Common myeloid progenitor, CD34-positive (primary cell): ENCODE measurements around the gene SMOC1.

Experiments used
- CTCF ChIA-PET: fragments of 350-600 bp; sonication (Branson Sonifier 250); formaldehyde crosslinking; loops from one replicate; lab custom pipeline; 2021; ENCODE audit warnings: antibody characterized with exemption; lab: Charles Lee
- POLR2A ChIA-PET: fragments of 350-600 bp; sonication (Branson Sonifier 250); formaldehyde crosslinking; loops from one replicate; lab custom pipeline; 2021; ENCODE audit warnings: antibody characterized with exemption; lab: Charles Lee
- DNase-seq, 3 donors: peaks; one replicate each; pipeline versions ENCODE4 v3.0.0 to v3.0.0-alpha.2; 2013
- H3K27ac ChIP-seq, 2 experiments: 1 replicate in 1 of 2; 2 replicates in 1 of 2; pipeline ENCODE4 v1.7.0; 2013; ENCODE audit warnings: inconsistent platforms in 2 of 2, low read length in 2 of 2, mild to moderate bottlenecking in 2 of 2, low read depth in 1 of 2, moderate library complexity in 1 of 2; ENCODE audit not compliant: severe bottlenecking in 2 of 2, insufficient read depth in 1 of 2, poor library complexity in 1 of 2
- H3K27me3 ChIP-seq, 5 experiments: replicated peaks in 2 of 5; 1 replicate in 3 of 5; 2 replicates in 2 of 5; pipeline versions ENCODE4 v1.6.1 to v1.7.0; 2013; ENCODE audit warnings: low read length in 4 of 5, mild to moderate bottlenecking in 2 of 5, moderate library complexity in 2 of 5, inconsistent platforms in 1 of 5; ENCODE audit not compliant: insufficient read depth in 5 of 5, control insufficient read depth in 4 of 5
- H3K36me3 ChIP-seq, 4 experiments: 1 replicate in 2 of 4; 2 replicates in 2 of 4; pipeline versions ENCODE4 v1.6.1 to v1.7.0; 2013; ENCODE audit warnings: low read length in 3 of 4, control low read depth in 1 of 4, mild to moderate bottlenecking in 1 of 4; ENCODE audit not compliant: control insufficient read depth in 4 of 4, insufficient read depth in 4 of 4
- H3K4me1 ChIP-seq, 4 experiments: 1 replicate in 3 of 4; 2 replicates in 1 of 4; pipeline versions ENCODE4 v1.6.1 to v1.7.1; 2013; ENCODE audit warnings: low read length in 3 of 4, mild to moderate bottlenecking in 3 of 4, control low read depth in 1 of 4, inconsistent platforms in 1 of 4, moderate library complexity in 1 of 4; ENCODE audit not compliant: control insufficient read depth in 4 of 4, insufficient read depth in 4 of 4; ENCODE audit errors: control extremely low read depth in 1 of 4
- H3K4me3 ChIP-seq, 7 experiments: 1 replicate in 4 of 7; 2 replicates in 3 of 7; pipeline versions ENCODE4 v1.5.1 to v1.7.0; 2013; ENCODE audit warnings: mild to moderate bottlenecking in 7 of 7, low read length in 6 of 7, moderate library complexity in 6 of 7, inconsistent platforms in 2 of 7, low read depth in 2 of 7, control low read depth in 1 of 7; ENCODE audit not compliant: insufficient read depth in 4 of 7, control insufficient read depth in 1 of 7; ENCODE audit errors: extremely low read depth in 1 of 7
- H3K9me3 ChIP-seq, 5 experiments: 1 replicate in 4 of 5; 2 replicates in 1 of 5; pipeline versions ENCODE4 v1.6.1 to v1.7.1; 2013; ENCODE audit warnings: low read length in 4 of 5, mild to moderate bottlenecking in 2 of 5, inconsistent platforms in 1 of 5, low read depth in 1 of 5, moderate library complexity in 1 of 5; ENCODE audit not compliant: control insufficient read depth in 4 of 5, insufficient read depth in 2 of 5; ENCODE audit errors: control extremely low read depth in 1 of 5
- WGBS: methylation state at CpG from one replicate; pipeline ENCODE4 v1.1.5; 2013; ENCODE audit not compliant: insufficient coverage; 5-methylcytosine and 5-hydroxymethylcytosine counted together

Gene SMOC1

GRCh38 chr14:70034257-70034656, 155.0 kb downstream of the SMOC1 start:
- H3K4me3 ChIP-seq = no peak overlapping the region
- no peak overlapping the region for H3K27ac ChIP-seq
- ChIA-PET CTCF (interaction anchor here (1.6 kb wide), 1 partner anchor 231 kb away, joined by 4 read pairs; no protein-coding TSS in a partner anchor), POLR2A (no interaction called here)
- H3K9me3 ChIP-seq = no peaks in the 10 kb centered on the region
- H3K27me3 ChIP-seq = peaks cover 0 to 2% (median 0%) of the 10 kb centered on the region in 5 experiments
- DNase-seq = no peak
- 100% methylated on average over 2 of the region's 3 CpGs for WGBS
- H3K36me3 ChIP-seq = no peaks in the 10 kb centered on the region
- H3K4me1 ChIP-seq = no peaks in the 10 kb centered on the region

GRCh38 chr14:70036665-70037064, 157.4 kb downstream of the SMOC1 start:
- 62% methylated on average over 1 of the region's 1 CpG for WGBS
- POLR2A ChIA-PET = no interaction called here
- Histone ChIP-seq H3K27me3 (peaks cover 0 to 5% (median 0%) of the 10 kb centered on the region in 5 experiments), H3K4me1 (no peaks in the 10 kb centered on the region), H3K27ac (no peak overlapping the region), H3K9me3 (no peaks in the 10 kb centered on the region), H3K36me3 (no peaks in the 10 kb centered on the region), H3K4me3 (no peak overlapping the region)
- CTCF ChIA-PET = interaction anchor here (1.2 kb wide), 1 partner anchor 9 kb away, joined by 4 read pairs; no protein-coding TSS in a partner anchor
- DNase-seq = peak in 2 of 3 donors; percentile 19 to 27

DNA sequence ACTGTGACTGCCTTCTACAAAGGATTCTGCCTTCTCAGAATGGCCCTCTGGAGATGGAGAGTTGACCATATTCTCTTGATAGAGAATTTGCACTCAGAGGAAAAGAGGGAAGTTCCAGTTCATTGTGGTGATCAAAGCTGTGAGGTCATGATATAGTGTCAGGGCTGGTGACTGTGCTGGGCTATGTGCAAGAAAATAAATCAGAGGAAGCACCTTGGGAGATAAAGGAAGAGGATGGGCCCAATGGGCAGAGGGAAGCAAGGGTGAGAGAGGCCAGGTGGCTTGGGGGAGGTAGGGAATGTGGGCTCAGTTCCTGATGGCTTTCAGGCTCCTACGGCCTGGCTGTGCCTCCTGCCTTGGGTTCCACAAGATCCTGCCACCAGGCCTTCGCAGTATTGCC, 163.8 kb downstream of the SMOC1 start:
- 70% methylated on average over 2 of the region's 2 CpGs for WGBS
- Histone ChIP-seq H3K4me1 (peaks cover 0 to 5% (median 1%) of the 10 kb centered on the region in 4 experiments), H3K4me3 (no peak overlapping the region), H3K27ac (no peak overlapping the region), H3K9me3 (no peaks in the 10 kb centered on the region), H3K27me3 (peaks cover 0 to 2% (median 0%) of the 10 kb centered on the region in 5 experiments), H3K36me3 (peaks cover 0 to 32% (median 5%) of the 10 kb centered on the region in 4 experiments)
- CTCF ChIA-PET = no interaction called here
- POLR2A ChIA-PET = no interaction called here
- peak; percentile 34 to 83 (median 77) for DNase-seq

DNA sequence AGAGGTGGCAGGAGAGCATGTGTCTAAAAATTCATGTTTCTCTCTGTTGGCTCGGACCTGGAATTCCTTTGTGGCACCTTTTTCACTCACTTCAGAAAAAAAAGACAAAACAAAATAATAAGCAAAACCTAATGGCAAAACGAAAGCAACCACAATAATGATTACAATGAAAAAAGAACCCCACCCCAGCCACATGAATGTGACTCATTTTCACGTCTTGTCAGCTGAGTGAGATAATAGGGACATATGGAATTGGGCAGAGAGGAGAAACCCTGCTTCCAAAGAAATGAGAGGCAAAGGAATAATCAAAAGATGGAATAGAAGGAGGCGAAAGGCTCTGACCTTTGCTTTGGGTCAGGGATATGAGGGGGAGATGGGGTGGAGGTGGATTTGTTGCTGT, 166.1 kb downstream of the SMOC1 start:
- POLR2A ChIA-PET = no interaction called here
- Histone ChIP-seq H3K27ac (no peak overlapping the region), H3K36me3 (peaks cover 0 to 50% (median 6%) of the 10 kb centered on the region in 4 experiments), H3K4me1 (peaks cover 0 to 5% (median 1%) of the 10 kb centered on the region in 4 experiments), H3K4me3 (no peak overlapping the region), H3K9me3 (no peaks in the 10 kb centered on the region), H3K27me3 (no peaks in the 10 kb centered on the region)
- CTCF ChIA-PET = interaction anchor here (0.7 to 1.6 kb wide), 5 partner anchors 11 to 328 kb away, joined by 3 to 4 read pairs (median 3); no protein-coding TSS in a partner anchor
- WGBS = 100% methylated on average over 1 of the region's 4 CpGs
- no peak for DNase-seq

- WGBS = 81% methylated on average over 21 of the region's 22 CpGs
- peak; percentile 14 to 59 (median 48) for DNase-seq
- CTCF ChIA-PET = interaction anchor here (1.1 to 1.6 kb wide), 2 partner anchors 209 to 328 kb away, joined by 3 read pairs; no protein-coding TSS in a partner anchor
- peaks cover 0 to 56% (median 8%) of the 10 kb centered on the region in 4 experiments for H3K36me3 ChIP-seq
- H3K4me1 ChIP-seq = peaks cover 0 to 5% (median 1%) of the 10 kb centered on the region in 4 experiments
- POLR2A ChIA-PET = no interaction called here
- H3K27ac ChIP-seq = no peak overlapping the region
- H3K4me3 ChIP-seq = no peak overlapping the region
- no peaks in the 10 kb centered on the region for H3K27me3 ChIP-seq
- no peaks in the 10 kb centered on the region for H3K9me3 ChIP-seq
Measured at GRCh38 chr14:70045844-70046535, 166.8 kb downstream of the SMOC1 start.

GRCh38 chr14:70047598-70048312, 168.5 kb downstream of the SMOC1 start:
- DNase-seq = no peak
- ChIA-PET CTCF (interaction anchor here (0.6 kb wide), 2 partner anchors 538 to 872 kb away, joined by 3 read pairs; no protein-coding TSS in a partner anchor), POLR2A (no interaction called here)
- Histone ChIP-seq H3K27ac (no peak overlapping the region), H3K9me3 (no peaks in the 10 kb centered on the region), H3K27me3 (no peaks in the 10 kb centered on the region), H3K4me3 (no peak overlapping the region), H3K4me1 (peaks cover 0 to 5% (median 1%) of the 10 kb centered on the region in 4 experiments), H3K36me3 (peaks cover 0 to 57% (median 8%) of the 10 kb centered on the region in 4 experiments)
- 100% methylated on average over 2 of the region's 3 CpGs for whole genome bisulfite sequencing

GRCh38 chr14:70048313-70048654, 169.1 kb downstream of the SMOC1 start:
- H3K9me3 ChIP-seq = no peaks in the 10 kb centered on the region
- H3K36me3 ChIP-seq = peaks cover 0 to 57% (median 8%) of the 10 kb centered on the region in 4 experiments
- DNase-seq = no peak
- WGBS = no CpG with 5 or more reads among the region's 1 CpG
- no peaks in the 10 kb centered on the region for H3K4me1 ChIP-seq
- POLR2A ChIA-PET = no interaction called here
- H3K27ac ChIP-seq = no peak overlapping the region
- no peaks in the 10 kb centered on the region for H3K27me3 ChIP-seq
- no peak overlapping the region for H3K4me3 ChIP-seq
- CTCF ChIA-PET = no interaction called here
